Natural killer cell treated with Interleukin-12 subunit alpha and Interleukin-12 subunit beta and Interleukin-15 and Interleukin-18, amount 100 ng/mL, for 72 hours (primary cell): Measurements from ENCODE around the gene ZCCHC3. TPM values are rescaled to one million over a fixed set of nuclear protein-coding genes. Genes with fewer than 3 reads are reported as not detected.
"Not testable (repeated sequence)": the region's sequence is repeated elsewhere in the genome, so short reads cannot be mapped to it uniquely, and the experiment has no call there.

Source experiments
- ATAC-seq, 2 donors: fragments of 150-1000 bp; cut with Tn5 transposase in 1 of 2; sonication (Bioruptor Pico), chemical (Tn5 transposase) in 1 of 2; 2 replicates each; pipeline ENCODE4 v1.10.0; 2021
- DNase-seq: peaks from one replicate; pipeline ENCODE4 v3.0.0; 2022; ENCODE audit warnings: low spot score
- H3K27ac Mint-ChIP-seq, 2 donors: 1 replicate in 1 of 2; 2 replicates in 1 of 2; pipeline ENCODE4 v1.8.0; 2022; ENCODE audit warnings: mixed read lengths in 2 of 2, mild to moderate bottlenecking in 1 of 2, moderate library complexity in 1 of 2
- H3K27me3 Mint-ChIP-seq, 2 donors: 1 replicate in 1 of 2; 2 replicates in 1 of 2; pipeline ENCODE4 v1.8.0; 2022; ENCODE audit warnings: mixed read lengths in 2 of 2
- H3K36me3 Mint-ChIP-seq: one replicate; pipeline ENCODE4 v1.8.0; 2022; ENCODE audit warnings: mixed read lengths
- H3K4me1 Mint-ChIP-seq, 2 donors: 1 replicate in 1 of 2; 2 replicates in 1 of 2; pipeline ENCODE4 v1.8.0; 2022; ENCODE audit warnings: low read depth in 2 of 2, mixed read lengths in 2 of 2, mild to moderate bottlenecking in 1 of 2
- H3K4me3 Mint-ChIP-seq: one replicate; pipeline ENCODE4 v1.8.0; 2022; ENCODE audit warnings: mixed read lengths
- H3K9me3 Mint-ChIP-seq: 2 replicates; pipeline ENCODE4 v1.8.0; 2022; ENCODE audit warnings: mixed read lengths
- total RNA-seq, 2 donors: library from RNA; stranded (reverse); gene quantifications; one replicate each; pipeline ENCODE4 v1.2.3, GENCODE V29; 2022

Gene ZCCHC3
- total RNA-seq, 2 donors from 2014 or later, result 18.7 to 20.6 TPM

GRCh38 chr20:328975-329695 lies 31.8 kb downstream of the ZCCHC3 start:
- Mint-ChIP-seq H3K27me3 (no peaks in the 10 kb centered on the region), H3K9me3 (no peaks in the 10 kb centered on the region), H3K4me3 (no peak overlapping the region), H3K4me1 (peaks cover 4 to 12% of the 10 kb centered on the region in 2 donors), H3K36me3 (no peaks in the 10 kb centered on the region), H3K27ac (peak overlapping the region in 1 of 2 donors; percentile 39)
- no peak for ATAC-seq
- DNase-seq, result no peak

DNA sequence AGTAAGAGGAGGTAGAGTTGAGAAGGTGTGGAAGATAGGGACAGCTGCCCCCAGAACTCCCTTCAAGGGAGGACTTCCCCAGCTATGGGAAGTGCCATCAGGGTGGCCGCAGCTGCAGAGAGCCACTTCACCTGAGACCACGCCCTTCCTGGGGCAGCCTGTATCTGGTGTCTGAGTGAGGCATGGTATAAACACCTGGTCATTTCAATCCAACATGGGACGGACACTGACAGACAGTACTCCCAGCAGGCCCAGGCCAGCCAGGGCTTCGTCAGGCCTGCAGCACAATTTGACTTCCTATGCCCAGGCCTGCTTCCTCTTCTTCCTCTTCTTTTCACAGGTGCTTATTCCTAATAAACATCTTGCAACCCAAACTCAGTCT lies 32.5 kb downstream of the ZCCHC3 start:
- Mint-ChIP-seq H3K27ac (no peak overlapping the region), H3K4me1 (peaks cover 4 to 9% of the 10 kb centered on the region in 2 donors), H3K9me3 (no peaks in the 10 kb centered on the region), H3K4me3 (no peak overlapping the region), H3K36me3 (no peaks in the 10 kb centered on the region), H3K27me3 (no peaks in the 10 kb centered on the region)
- no peak for DNase-seq
- ATAC-seq, result no peak

GRCh38 chr20:330233-331149 lies 33.1 kb downstream of the ZCCHC3 start:
- Mint-ChIP-seq H3K4me1 (peaks cover 4 to 7% of the 10 kb centered on the region in 2 donors), H3K4me3 (no peak overlapping the region), H3K36me3 (no peaks in the 10 kb centered on the region), H3K9me3 (no peaks in the 10 kb centered on the region), H3K27me3 (no peaks in the 10 kb centered on the region), H3K27ac (no peak overlapping the region)
- ATAC-seq, result peak; percentile 53 to 72
- no peak for DNase-seq

- H3K4me1 Mint-ChIP-seq, result peaks cover 4% of the 10 kb centered on the region in 2 donors
These were observed 37.2 kb downstream of the ZCCHC3 start for GRCh38 chr20:334578-334977.

DNA sequence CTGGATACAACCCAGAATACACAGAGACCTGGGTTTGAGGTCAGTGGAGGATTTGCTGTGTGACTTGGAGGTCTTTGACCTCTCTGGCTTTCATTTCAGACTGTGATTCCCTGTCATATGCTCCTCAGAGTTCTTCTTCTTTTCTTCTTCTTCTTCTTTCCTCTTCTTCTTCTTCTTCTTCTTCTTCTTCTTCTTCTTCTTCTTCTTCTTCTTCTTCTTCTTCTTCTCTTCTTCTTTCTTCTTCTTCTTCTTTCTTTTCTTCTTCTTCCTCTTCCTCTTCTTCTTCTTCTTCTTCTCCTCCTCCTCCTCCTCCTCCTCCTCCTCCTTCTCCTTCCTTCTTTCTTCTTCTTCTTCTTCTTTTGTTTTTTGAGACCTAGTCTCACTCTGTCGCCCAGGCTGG lies 38.7 kb downstream of the ZCCHC3 start:
- not testable (repeated sequence) for DNase-seq, H3K4me3 Mint-ChIP-seq, ATAC-seq, H3K27ac Mint-ChIP-seq, H3K36me3 Mint-ChIP-seq, H3K9me3 Mint-ChIP-seq, H3K27me3 Mint-ChIP-seq, H3K4me1 Mint-ChIP-seq

More at GRCh38 chr20:334578-334977, 37.2 kb downstream of the ZCCHC3 start:
- DNase-seq, result no peak
- H3K27ac Mint-ChIP-seq, result no peak overlapping the region
- H3K27me3 Mint-ChIP-seq, result no peaks in the 10 kb centered on the region
- ATAC-seq, result no peak
- no peak overlapping the region for H3K4me3 Mint-ChIP-seq
- H3K9me3 Mint-ChIP-seq, result no peaks in the 10 kb centered on the region
- no peaks in the 10 kb centered on the region for H3K36me3 Mint-ChIP-seq

- no peaks in the 10 kb centered on the region for H3K9me3 Mint-ChIP-seq
- H3K4me1 Mint-ChIP-seq, result peaks cover 6 to 13% of the 10 kb centered on the region in 2 donors
- H3K27me3 Mint-ChIP-seq, result no peaks in the 10 kb centered on the region
- H3K27ac Mint-ChIP-seq, result no peak overlapping the region
- DNase-seq, result no peak
- ATAC-seq, result peak; percentile 77 to 86
- H3K36me3 Mint-ChIP-seq, result no peaks in the 10 kb centered on the region
- no peak overlapping the region for H3K4me3 Mint-ChIP-seq
These were observed 44.3 kb downstream of the ZCCHC3 start for GRCh38 chr20:341682-342081.

- Mint-ChIP-seq H3K27me3 (no peaks in the 10 kb centered on the region), H3K27ac (no peak overlapping the region), H3K36me3 (no peaks in the 10 kb centered on the region), H3K9me3 (no peaks in the 10 kb centered on the region), H3K4me3 (no peak overlapping the region), H3K4me1 (peaks cover 8 to 14% of the 10 kb centered on the region in 2 donors)
- DNase-seq (no peak), ATAC-seq (no peak)
These were observed 45.7 kb downstream of the ZCCHC3 start for GRCh38 chr20:343107-343506.

DNA sequence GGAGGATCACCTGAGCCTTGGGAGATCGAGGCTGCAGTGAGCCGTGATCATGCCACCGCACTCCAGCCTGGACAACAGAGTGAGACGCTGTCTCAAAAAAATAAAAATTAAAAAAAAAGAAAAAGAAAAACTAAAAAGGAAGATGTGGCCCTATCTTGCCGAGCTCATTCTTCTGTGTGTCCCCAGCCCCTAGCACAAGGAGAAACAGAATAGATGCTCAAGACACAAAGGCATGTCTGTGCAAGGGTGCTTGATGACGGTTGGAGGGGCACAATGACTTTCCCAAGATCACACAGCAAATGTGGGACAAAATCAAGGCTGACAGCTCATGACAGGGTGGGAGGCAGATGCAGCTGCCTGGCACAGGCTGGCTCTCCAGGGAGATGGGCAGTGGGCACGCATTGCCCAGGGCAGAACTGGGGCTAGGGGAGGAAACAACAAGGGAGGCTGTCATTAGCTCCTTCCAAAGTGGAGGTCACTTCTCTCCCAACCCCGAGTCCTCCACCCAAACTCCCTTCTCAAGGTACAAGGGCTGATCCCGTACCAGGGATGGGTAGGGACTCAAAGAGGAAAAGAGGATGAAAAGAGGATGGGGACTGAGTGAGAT lies 48.8 kb downstream of the ZCCHC3 start:
- H3K27ac Mint-ChIP-seq, result peak overlapping the region; percentile 67 to 87
- H3K4me3 Mint-ChIP-seq, result peak overlapping the region; percentile 82
- H3K27me3 Mint-ChIP-seq, result no peaks in the 10 kb centered on the region
- H3K36me3 Mint-ChIP-seq, result no peaks in the 10 kb centered on the region
- H3K9me3 Mint-ChIP-seq, result no peaks in the 10 kb centered on the region
- peaks cover 14 to 20% of the 10 kb centered on the region in 2 donors for H3K4me1 Mint-ChIP-seq
- ATAC-seq, result no peak
- DNase-seq, result no peak

DNA sequence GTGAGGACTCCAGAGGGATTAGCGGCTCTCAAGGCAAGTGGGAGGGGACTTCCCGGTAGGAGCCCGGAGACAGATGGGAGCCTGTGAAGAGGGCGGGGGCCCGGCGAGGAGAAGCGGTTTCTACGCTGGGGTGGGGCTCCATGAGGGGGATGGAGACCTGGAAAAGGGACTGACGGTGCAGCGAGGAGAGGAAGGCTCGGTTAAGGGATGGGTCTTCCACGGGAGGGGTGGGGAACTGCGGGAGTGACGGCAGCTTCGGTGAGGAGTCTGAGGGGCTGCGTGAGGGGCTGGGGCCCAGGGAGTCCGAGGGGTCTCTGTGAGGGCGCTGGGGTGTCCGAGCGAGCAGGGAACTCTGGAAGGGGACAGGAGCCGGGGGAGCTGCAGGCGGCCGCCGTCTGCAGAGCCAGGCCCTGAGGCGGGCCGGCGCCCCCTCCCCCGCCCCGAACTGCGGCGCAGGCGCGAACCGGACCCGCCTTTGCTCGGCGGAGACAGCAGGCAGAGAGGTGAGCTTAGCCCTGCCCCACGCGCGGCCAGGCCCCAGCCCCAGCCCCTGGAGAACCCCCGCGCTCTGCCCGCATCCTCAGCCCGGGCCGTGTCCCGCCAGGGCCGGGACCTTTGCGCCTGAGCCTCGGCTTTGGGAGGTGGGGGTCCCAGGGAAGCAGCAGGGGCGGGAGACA lies 49.4 kb downstream of the ZCCHC3 start, which contains the start of gene NRSN2:
Gene NRSN2 (plus strand): TSS at position 472 of the 677 bp plus-strand sequence. CDS start 2,533 bp downstream, outside the sequence.
- H3K4me1 Mint-ChIP-seq, result peaks cover 15 to 20% of the 10 kb centered on the region in 2 donors
- no peaks in the 10 kb centered on the region for H3K9me3 Mint-ChIP-seq
- ATAC-seq, result peak in 1 of 2 donors; percentile 46
- no peak for DNase-seq
- no peaks in the 10 kb centered on the region for H3K27me3 Mint-ChIP-seq
- no peaks in the 10 kb centered on the region for H3K36me3 Mint-ChIP-seq
- H3K4me3 Mint-ChIP-seq, result peak within 1 kb of the TSS; percentile 93
- peak within 1 kb of the TSS; percentile 67 to 87 for H3K27ac Mint-ChIP-seq

GRCh38 chr20:347317-347639 lies 49.9 kb downstream of the ZCCHC3 start:
- Mint-ChIP-seq H3K27me3 (no peaks in the 10 kb centered on the region), H3K9me3 (no peaks in the 10 kb centered on the region), H3K4me3 (peak overlapping the region; percentile 93), H3K4me1 (peaks cover 20 to 24% of the 10 kb centered on the region in 2 donors), H3K27ac (no peak overlapping the region), H3K36me3 (no peaks in the 10 kb centered on the region)
- DNase-seq (no peak), ATAC-seq (no peak)

DNA sequence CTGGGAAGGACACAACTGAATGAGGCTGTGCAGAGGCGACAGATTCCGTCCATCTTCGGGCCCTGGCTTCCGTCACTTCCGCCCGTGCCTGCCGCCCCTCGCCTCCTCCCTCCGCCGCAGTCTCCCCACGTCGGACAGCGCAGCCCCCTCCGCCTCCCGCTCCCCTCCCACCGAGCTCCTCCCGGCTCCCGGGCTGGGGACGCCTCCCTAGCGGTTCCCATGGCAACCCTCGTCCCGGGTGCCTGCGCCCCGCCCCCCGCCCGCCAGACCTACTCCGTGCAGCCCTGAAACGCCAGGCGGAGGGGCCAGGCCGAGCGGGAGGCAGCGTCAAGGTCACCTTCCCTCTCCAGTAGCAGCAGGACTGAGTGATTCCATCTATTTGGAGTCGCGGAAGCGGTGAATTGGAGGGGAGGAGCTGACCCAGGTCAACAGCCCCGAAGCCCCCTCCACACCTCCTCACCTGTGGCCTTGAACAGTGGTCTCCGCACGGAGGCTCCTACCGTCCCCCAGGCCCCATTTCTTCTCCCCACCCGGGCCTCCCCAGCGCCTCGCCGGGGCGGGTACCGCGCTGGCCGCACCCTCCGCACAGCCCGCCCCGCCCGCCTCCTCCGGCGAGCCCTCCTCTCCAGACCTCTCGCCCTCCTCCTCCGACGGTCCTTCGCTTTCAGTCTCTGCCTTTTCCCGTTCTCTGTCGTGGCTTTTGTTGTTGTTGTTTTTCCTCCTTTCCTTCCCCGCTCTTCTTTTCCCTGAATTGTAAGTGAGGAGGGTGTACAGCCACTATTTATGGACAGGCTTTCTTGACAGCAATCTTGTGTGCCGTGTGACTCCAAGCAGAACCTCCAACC lies 50.5 kb downstream of the ZCCHC3 start:
- Mint-ChIP-seq H3K27ac (peak overlapping the region; percentile 7 to 71), H3K9me3 (no peaks in the 10 kb centered on the region), H3K4me3 (peak overlapping the region; percentile 93), H3K36me3 (no peaks in the 10 kb centered on the region), H3K27me3 (no peaks in the 10 kb centered on the region), H3K4me1 (peaks cover 20 to 24% of the 10 kb centered on the region in 2 donors)
- ATAC-seq (peak; percentile 89 to 90), DNase-seq (peak; percentile 82)

DNA sequence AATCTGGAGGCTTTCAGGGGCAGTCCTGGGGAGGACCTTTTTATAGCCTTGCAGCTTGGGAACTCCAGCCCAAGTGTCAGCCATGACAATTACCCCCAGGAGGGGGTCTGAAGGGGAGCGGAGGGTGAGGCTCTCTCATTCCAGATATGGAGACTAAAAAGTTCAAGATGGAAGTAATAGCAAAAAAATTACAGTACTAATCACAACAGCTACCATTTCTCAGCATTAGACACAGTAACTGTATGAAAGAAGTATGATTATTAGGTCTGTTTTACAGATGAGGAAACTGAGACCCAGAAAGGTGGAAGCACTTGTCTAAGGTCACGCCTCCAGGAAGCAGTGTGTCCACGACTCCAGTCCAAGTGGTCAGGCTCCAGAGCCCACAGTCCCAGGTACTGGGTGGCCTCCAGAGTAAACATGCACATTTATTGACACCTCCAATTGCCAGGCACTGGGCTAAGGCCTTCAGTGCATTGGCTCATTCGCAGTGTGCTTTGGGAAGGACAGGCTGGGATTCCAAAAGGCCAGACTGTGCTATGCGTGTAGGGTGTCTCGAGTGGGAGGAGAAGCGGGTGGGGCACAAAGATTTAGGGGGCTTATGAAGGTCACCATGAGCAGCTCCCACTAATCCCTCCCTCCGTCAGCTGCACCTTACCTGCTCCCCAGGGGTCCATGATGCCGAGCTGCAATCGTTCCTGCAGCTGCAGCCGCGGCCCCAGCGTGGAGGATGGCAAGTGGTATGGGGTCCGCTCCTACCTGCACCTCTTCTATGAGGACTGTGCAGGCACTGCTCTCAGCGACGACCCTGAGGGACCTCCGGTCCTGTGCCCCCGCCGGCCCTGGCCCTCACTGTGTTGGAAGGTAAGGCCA lies 51.8 kb downstream of the ZCCHC3 start:
- Mint-ChIP-seq H3K27me3 (no peaks in the 10 kb centered on the region), H3K27ac (peak overlapping the region; percentile 7 to 71), H3K36me3 (no peaks in the 10 kb centered on the region), H3K4me1 (peaks cover 20 to 24% of the 10 kb centered on the region in 2 donors), H3K4me3 (no peak overlapping the region), H3K9me3 (no peaks in the 10 kb centered on the region)
- ATAC-seq (no peak), DNase-seq (no peak)
